Measurements from ENCODE around the gene YWHAG.

DNA sequence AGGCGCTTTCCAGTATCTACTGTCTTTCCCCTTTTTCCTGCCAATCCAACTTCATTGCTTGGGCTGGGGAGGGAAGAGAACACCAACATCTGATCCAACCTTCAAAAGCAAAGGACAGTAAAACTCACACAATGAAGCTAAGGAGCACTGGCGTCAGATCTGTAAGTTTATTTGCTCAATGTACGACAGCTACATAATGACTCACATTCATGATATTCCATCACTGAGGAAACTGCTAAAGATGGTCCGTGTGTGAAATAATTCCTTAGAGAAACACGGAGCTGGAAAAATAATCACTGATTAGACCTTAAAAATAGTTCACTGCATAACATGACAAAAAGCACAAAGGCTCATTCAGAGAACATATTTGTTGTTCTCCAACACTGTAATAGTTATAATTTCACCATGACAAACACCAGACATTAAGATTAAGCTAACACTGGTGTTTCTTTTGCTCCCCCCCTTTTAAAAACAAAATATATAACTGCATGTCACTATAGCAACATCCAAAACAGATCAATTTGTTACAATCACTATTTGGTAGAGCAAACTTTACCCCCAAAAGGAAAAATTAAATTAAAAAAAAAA lies 32.1 kb downstream of the YWHAG start:
- TF ChIP-seq ZBTB33 (IDR thresholded peaks at IDR 0.05; ENCODE audit: borderline replicate concordance, low read depth) (no peak), CTCF (IDR thresholded peaks at IDR 0.05) (no peak)

Data from SK-N-SH (cell line).